Ishikawa (cell line): ENCODE results near the gene ADK.

Experiments
- EGR1 ChIP-seq: IDR thresholded peaks from 2 replicates; pipeline ENCODE4 v1.6.1; 2012
- EP300 ChIP-seq: IDR thresholded peaks from 2 replicates; pipeline ENCODE4 v1.6.1; 2012; ENCODE audit warnings: borderline replicate concordance
- FOXM1 ChIP-seq: IDR thresholded peaks from 2 replicates; pipeline ENCODE4 v1.6.1; 2012; ENCODE audit warnings: low read depth, borderline replicate concordance
- RAD21 ChIP-seq: IDR thresholded peaks from 2 replicates; pipeline ENCODE4 v1.6.1; 2012; ENCODE audit warnings: low read depth
- REST ChIP-seq: IDR thresholded peaks from 2 replicates; pipeline ENCODE4 v1.6.1; 2012; ENCODE audit warnings: low read depth, mild to moderate bottlenecking
- TAF1 ChIP-seq: IDR thresholded peaks from 2 replicates; pipeline ENCODE4 v1.6.1; 2012; ENCODE audit warnings: low read depth, mild to moderate bottlenecking
- YY1 ChIP-seq: IDR thresholded peaks from 2 replicates; pipeline ENCODE4 v1.6.1; 2012; ENCODE audit warnings: low read depth
- ZBTB7A ChIP-seq: IDR thresholded peaks from 2 replicates; pipeline ENCODE4 v1.6.1; 2012; ENCODE audit warnings: low read depth

GRCh38 chr10:74207691-74208480, 56.9 kb downstream of the ADK start:
- no peak for TF ChIP-seq ZBTB7A
- TF ChIP-seq YY1 = peak; percentile 48; the same call in 1 of the 2 replicates
- no peak for TF ChIP-seq EP300
- TF ChIP-seq REST = no peak
- no peak for TF ChIP-seq FOXM1
- TF ChIP-seq EGR1 = no peak
- TF ChIP-seq RAD21 = 0 out of 2 replicates have a peak, but pooled peaks have one; percentile 1
- TF ChIP-seq TAF1 = no peak
